Ishikawa (cell line): ENCODE data around the gene PYCARD.

Source experiments
- CEBPB ChIP-seq: IDR thresholded peaks from 2 replicates; pipeline ENCODE4 v1.6.1; 2012
- CREB1 ChIP-seq: IDR thresholded peaks from 2 replicates; pipeline ENCODE4 v1.6.1; 2012; ENCODE audit warnings: low read depth
- EP300 ChIP-seq: IDR thresholded peaks from 2 replicates; pipeline ENCODE4 v1.6.1; 2012; ENCODE audit warnings: borderline replicate concordance
- NFIC ChIP-seq: IDR thresholded peaks from 2 replicates; pipeline ENCODE4 v1.6.1; 2012
- RAD21 ChIP-seq: IDR thresholded peaks from 2 replicates; pipeline ENCODE4 v1.6.1; 2012; ENCODE audit warnings: low read depth
- TAF1 ChIP-seq: IDR thresholded peaks from 2 replicates; pipeline ENCODE4 v1.6.1; 2012; ENCODE audit warnings: low read depth, mild to moderate bottlenecking
- TEAD4 ChIP-seq: IDR thresholded peaks from 2 replicates; pipeline ENCODE4 v1.6.1; 2012
- YY1 ChIP-seq: IDR thresholded peaks from 2 replicates; pipeline ENCODE4 v1.6.1; 2012; ENCODE audit warnings: low read depth
- ZBTB7A ChIP-seq: IDR thresholded peaks from 2 replicates; pipeline ENCODE4 v1.6.1; 2012; ENCODE audit warnings: low read depth
- TF ChIP-seq, protein P1 (sequence below): IDR thresholded peaks from 2 replicates; pipeline ENCODE4 v1.6.1; 2012
- TF ChIP-seq, protein P2 (sequence below): IDR thresholded peaks from 2 replicates; pipeline ENCODE4 v1.6.1; 2012; ENCODE audit warnings: low read depth, mild to moderate bottlenecking
- TF ChIP-seq, protein P3 (sequence below): IDR thresholded peaks from 2 replicates; pipeline ENCODE4 v1.6.1; 2012

DNA sequence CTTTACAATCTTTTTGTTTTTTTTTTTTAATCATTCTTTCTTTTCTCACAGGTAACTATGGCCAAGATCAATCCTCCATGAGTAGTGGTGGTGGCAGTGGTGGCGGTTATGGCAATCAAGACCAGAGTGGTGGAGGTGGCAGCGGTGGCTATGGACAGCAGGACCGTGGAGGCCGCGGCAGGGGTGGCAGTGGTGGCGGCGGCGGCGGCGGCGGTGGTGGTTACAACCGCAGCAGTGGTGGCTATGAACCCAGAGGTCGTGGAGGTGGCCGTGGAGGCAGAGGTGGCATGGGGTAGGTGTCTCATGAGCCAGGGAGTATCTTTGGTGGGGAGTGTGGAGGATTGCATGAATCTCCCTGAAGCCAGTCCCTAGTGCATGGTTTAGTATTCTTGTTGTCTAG is 17.7 kb downstream of the PYCARD start:
- no peak for TF ChIP-seq CREB1
- TF ChIP-seq EP300: no peak
- TF ChIP-seq, protein P1, sequence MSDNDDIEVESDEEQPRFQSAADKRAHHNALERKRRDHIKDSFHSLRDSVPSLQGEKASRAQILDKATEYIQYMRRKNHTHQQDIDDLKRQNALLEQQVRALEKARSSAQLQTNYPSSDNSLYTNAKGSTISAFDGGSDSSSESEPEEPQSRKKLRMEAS: no peak
- no peak for TF ChIP-seq TAF1
- TF ChIP-seq, protein P2, sequence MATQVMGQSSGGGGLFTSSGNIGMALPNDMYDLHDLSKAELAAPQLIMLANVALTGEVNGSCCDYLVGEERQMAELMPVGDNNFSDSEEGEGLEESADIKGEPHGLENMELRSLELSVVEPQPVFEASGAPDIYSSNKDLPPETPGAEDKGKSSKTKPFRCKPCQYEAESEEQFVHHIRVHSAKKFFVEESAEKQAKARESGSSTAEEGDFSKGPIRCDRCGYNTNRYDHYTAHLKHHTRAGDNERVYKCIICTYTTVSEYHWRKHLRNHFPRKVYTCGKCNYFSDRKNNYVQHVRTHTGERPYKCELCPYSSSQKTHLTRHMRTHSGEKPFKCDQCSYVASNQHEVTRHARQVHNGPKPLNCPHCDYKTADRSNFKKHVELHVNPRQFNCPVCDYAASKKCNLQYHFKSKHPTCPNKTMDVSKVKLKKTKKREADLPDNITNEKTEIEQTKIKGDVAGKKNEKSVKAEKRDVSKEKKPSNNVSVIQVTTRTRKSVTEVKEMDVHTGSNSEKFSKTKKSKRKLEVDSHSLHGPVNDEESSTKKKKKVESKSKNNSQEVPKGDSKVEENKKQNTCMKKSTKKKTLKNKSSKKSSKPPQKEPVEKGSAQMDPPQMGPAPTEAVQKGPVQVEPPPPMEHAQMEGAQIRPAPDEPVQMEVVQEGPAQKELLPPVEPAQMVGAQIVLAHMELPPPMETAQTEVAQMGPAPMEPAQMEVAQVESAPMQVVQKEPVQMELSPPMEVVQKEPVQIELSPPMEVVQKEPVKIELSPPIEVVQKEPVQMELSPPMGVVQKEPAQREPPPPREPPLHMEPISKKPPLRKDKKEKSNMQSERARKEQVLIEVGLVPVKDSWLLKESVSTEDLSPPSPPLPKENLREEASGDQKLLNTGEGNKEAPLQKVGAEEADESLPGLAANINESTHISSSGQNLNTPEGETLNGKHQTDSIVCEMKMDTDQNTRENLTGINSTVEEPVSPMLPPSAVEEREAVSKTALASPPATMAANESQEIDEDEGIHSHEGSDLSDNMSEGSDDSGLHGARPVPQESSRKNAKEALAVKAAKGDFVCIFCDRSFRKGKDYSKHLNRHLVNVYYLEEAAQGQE: no peak
- TF ChIP-seq YY1: no peak
- no peak for TF ChIP-seq RAD21
- no peak for TF ChIP-seq NFIC
- no peak for TF ChIP-seq CEBPB
- TF ChIP-seq ZBTB7A: no peak
- TF ChIP-seq TEAD4: no peak
- TF ChIP-seq, protein P3, sequence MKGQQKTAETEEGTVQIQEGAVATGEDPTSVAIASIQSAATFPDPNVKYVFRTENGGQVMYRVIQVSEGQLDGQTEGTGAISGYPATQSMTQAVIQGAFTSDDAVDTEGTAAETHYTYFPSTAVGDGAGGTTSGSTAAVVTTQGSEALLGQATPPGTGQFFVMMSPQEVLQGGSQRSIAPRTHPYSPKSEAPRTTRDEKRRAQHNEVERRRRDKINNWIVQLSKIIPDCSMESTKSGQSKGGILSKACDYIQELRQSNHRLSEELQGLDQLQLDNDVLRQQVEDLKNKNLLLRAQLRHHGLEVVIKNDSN: no peak
